SH-SY5Y (cell line): ENCODE measurements around the gene CATSPERE.

Source experiments
- GATA2 ChIP-seq: IDR thresholded peaks from 2 replicates; pipeline ENCODE4 v1.6.1; 2011; ENCODE audit warnings: mild to moderate bottlenecking, low read depth, low read length
- GATA3 ChIP-seq: IDR thresholded peaks from 2 replicates; pipeline ENCODE4 v1.6.1; 2011; ENCODE audit warnings: low read depth, mild to moderate bottlenecking, low read length, moderate library complexity

DNA sequence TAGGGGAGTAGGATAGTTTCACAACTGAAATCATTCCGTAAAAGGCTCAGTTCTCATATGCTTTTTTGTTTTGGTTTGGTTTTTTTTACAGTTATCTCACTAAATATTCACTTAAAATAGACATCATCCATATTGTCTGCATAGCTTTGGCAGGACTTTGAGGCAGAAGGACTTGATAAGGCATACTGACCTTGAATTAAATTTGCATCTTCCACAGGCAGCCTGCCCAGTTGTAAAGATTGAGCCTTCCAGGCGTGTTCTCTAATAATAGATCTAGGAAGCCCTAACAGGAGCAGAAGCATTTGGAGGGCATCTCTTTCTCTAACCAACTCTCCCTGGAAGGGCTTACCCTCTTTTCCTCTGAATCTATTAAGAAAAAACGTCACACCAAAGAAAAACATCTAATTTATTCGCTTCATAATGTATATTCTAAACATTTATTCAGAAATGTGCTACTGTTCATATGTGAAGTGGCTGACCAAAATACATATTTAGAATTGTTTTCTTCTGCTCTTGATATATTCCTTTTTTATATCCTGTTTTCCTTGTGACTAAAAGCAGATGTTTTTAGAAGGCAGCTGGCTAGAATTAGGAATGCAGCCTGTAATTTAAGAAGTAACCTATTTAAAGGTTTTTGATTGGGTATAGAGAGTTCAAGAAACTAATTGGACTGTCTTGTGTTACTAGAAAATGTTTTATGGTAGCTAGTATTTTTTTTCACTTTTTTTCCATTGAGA is 212.0 kb downstream of the CATSPERE start:
- TF ChIP-seq GATA2 (no peak), GATA3 (no peak)
